ENCODE results near the gene SPATS2L.

Gene SPATS2L

DNA sequence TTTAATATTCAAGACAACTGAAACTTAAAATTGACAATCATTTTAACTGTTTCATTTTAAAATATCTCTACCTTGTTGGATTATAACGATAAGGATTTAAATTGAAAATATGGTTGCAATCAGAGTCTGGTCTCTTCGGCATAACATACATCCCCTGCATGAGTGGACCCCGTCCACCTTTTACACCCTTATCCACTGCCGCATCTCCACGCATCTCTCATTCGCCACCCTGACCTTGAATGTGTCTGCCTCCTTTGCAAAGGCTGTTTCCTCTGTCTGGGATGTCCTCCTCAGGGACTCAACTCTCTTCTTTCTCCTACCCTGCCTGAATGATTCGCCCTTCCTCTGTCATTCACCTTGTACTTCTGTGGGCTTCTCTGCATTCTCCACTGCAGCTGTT is 87.6 kb downstream of the SPATS2L start:
- Histone ChIP-seq H3K9me3 (ENCODE audit: control insufficient read depth in 2 of 2, low read length in 2 of 2) (no peaks in the 10 kb centered on the region), H3K4me1 (ENCODE audit: control insufficient read depth, insufficient read depth, low read length) (no peaks in the 10 kb centered on the region), H3K9ac (ENCODE audit: low read length in 2 of 2) (no peak overlapping the region), H3K27me3 (ENCODE audit: control insufficient read depth in 1 of 2, insufficient read depth in 2 of 2, low read length in 2 of 2) (no peaks in the 10 kb centered on the region), H3K27ac (ENCODE audit: low read length) (no peak overlapping the region), H3K36me3 (ENCODE audit: control insufficient read depth in 2 of 2, insufficient read depth in 2 of 2, low read length in 2 of 2) (peaks cover 11 to 16% of the 10 kb centered on the region in 2 donors), H3K4me3 (ENCODE audit: low read length in 2 of 2) (no peak overlapping the region)

DNA sequence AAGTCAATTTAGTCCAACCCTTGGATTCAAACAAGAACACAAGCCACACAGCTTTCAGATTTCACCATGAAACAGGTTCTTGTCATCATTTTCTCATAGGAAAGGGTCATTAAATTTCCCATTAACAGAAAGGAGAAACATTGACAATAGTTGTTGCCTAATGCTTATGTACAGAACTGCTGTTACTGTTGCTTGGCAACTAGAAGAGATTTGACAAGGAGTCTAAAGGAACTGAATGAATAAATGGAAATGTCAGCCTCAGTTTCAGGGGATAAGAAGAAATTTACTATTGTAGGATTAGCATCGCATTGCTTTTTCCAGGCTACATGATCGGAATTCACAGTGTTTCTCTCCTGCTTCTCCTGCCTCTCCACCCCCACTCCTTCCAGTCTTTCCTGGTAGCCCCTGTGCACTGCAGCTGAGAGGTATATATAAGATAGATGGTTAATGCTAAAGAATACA is 90.3 kb downstream of the SPATS2L start:
- Histone ChIP-seq H3K27me3 (ENCODE audit: control insufficient read depth in 1 of 2, insufficient read depth in 2 of 2, low read length in 2 of 2) (no peaks in the 10 kb centered on the region), H3K36me3 (ENCODE audit: control insufficient read depth in 2 of 2, insufficient read depth in 2 of 2, low read length in 2 of 2) (no peaks in the 10 kb centered on the region), H3K4me1 (ENCODE audit: control insufficient read depth, insufficient read depth, low read length) (no peaks in the 10 kb centered on the region), H3K9me3 (ENCODE audit: control insufficient read depth in 2 of 2, low read length in 2 of 2) (no peaks in the 10 kb centered on the region), H3K9ac (ENCODE audit: low read length in 2 of 2) (no peak overlapping the region), H3K4me3 (ENCODE audit: low read length in 2 of 2) (no peak overlapping the region), H3K27ac (ENCODE audit: low read length) (no peak overlapping the region)

DNA sequence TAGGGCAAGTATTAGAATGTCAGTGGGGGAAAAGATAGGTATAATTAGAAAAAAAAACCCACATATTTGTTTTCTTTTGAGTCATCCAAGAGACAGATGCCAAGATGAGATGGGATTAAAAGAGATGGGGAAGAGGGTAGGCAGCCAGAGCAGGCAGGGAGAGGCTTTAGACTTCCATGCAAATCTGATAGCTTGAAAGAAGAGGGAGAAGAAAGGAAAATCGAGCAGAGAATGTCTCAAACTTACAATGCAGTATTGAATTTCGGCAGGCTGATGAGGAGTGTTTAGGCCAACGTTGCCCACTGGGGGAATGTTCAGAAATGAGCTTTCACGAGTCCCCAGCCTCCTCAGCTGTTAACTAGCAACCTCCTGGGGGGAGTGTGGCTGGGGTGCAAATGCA is 91.3 kb downstream of the SPATS2L start:
- Histone ChIP-seq H3K27me3 (ENCODE audit: control insufficient read depth in 1 of 2, insufficient read depth in 2 of 2, low read length in 2 of 2) (no peaks in the 10 kb centered on the region), H3K27ac (ENCODE audit: low read length) (no peak overlapping the region), H3K9me3 (ENCODE audit: control insufficient read depth in 2 of 2, low read length in 2 of 2) (no peaks in the 10 kb centered on the region), H3K4me3 (ENCODE audit: low read length in 2 of 2) (no peak overlapping the region), H3K36me3 (ENCODE audit: control insufficient read depth in 2 of 2, insufficient read depth in 2 of 2, low read length in 2 of 2) (no peaks in the 10 kb centered on the region), H3K4me1 (ENCODE audit: control insufficient read depth, insufficient read depth, low read length) (no peaks in the 10 kb centered on the region), H3K9ac (ENCODE audit: low read length in 2 of 2) (no peak overlapping the region)

DNA sequence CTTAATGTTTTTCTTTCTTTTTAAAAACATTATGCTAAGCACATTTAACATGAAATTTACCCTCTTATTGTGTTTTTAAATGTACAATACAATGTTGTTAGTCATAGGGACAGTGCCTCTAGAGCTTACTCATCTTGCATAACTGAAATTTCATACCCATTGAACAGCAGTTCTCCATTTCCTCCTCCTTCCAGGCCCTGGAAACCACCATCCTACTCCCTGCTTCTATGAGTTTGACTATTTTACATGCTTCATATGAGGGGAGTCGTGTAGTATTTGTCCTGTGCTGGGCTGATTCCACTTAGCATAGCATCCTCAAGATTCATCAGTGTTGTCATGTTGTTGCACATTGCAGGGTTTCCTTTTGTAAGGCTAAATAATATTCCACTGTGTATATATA is 92.6 kb downstream of the SPATS2L start:
- no peaks in the 10 kb centered on the region for H3K4me1 ChIP-seq (ENCODE audit: control insufficient read depth, insufficient read depth, low read length)

DNA sequence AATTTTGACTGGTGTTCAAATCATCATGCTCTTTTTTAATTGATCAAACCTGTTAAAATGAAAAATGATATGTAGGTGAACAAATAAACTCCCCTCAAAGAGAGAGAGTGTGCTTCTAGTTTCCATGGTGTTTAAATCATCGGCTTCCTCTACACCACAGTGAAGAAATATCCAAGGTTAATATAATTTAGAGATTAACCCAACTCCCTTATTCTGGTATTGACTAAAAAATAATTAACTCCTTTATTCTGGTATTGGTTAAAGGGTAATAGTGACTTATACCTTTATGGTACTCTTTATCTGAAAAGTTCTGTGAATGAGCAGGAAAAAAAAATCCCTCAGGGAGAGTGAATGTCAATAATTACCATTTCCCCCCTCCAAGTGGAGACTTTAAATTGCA is 93.1 kb downstream of the SPATS2L start:
- H3K27me3 ChIP-seq (ENCODE audit: control insufficient read depth in 1 of 2, insufficient read depth in 2 of 2, low read length in 2 of 2), result no peaks in the 10 kb centered on the region
- H3K4me3 ChIP-seq (ENCODE audit: low read length in 2 of 2), result no peak overlapping the region
- no peak overlapping the region for H3K27ac ChIP-seq (ENCODE audit: low read length)
- no peaks in the 10 kb centered on the region for H3K36me3 ChIP-seq (ENCODE audit: control insufficient read depth in 2 of 2, insufficient read depth in 2 of 2, low read length in 2 of 2)
- no peaks in the 10 kb centered on the region for H3K9me3 ChIP-seq (ENCODE audit: control insufficient read depth in 2 of 2, low read length in 2 of 2)
- H3K4me1 ChIP-seq (ENCODE audit: control insufficient read depth, insufficient read depth, low read length), result no peaks in the 10 kb centered on the region
- no peak overlapping the region for H3K9ac ChIP-seq (ENCODE audit: low read length in 2 of 2)

More for the DNA sequence above, 92.6 kb downstream of the SPATS2L start:
- Histone ChIP-seq H3K27me3 (ENCODE audit: control insufficient read depth in 1 of 2, insufficient read depth in 2 of 2, low read length in 2 of 2) (no peaks in the 10 kb centered on the region), H3K9me3 (ENCODE audit: control insufficient read depth in 2 of 2, low read length in 2 of 2) (no peaks in the 10 kb centered on the region), H3K27ac (ENCODE audit: low read length) (no peak overlapping the region), H3K36me3 (ENCODE audit: control insufficient read depth in 2 of 2, insufficient read depth in 2 of 2, low read length in 2 of 2) (no peaks in the 10 kb centered on the region), H3K4me3 (ENCODE audit: low read length in 2 of 2) (no peak overlapping the region), H3K9ac (ENCODE audit: low read length in 2 of 2) (no peak overlapping the region)

DNA sequence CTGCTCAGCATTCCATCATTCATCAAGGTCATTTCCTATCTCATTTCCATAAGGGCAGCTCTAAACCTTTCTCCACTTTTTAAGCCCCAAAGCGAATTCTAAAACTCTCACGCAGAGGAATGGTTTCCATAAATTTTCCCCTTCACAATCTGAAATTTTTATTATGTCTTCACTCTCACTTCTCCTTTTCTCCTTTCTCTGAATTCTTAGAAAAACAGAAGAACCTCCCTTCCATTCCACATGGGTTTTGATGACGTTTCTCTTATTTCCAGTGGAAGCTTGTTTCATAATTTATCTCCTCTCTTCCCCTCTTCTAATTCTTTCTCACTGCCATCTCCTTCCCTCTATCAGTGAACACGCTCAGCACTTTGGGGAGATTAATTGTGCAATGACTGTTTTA is 97.3 kb downstream of the SPATS2L start:
- H3K27me3 ChIP-seq (ENCODE audit: control insufficient read depth in 1 of 2, insufficient read depth in 2 of 2, low read length in 2 of 2), result no peaks in the 10 kb centered on the region
- peaks cover 8% of the 10 kb centered on the region for H3K4me1 ChIP-seq (ENCODE audit: control insufficient read depth, insufficient read depth, low read length)
- H3K9ac ChIP-seq (ENCODE audit: low read length in 2 of 2), result no peak overlapping the region
- H3K36me3 ChIP-seq (ENCODE audit: control insufficient read depth in 2 of 2, insufficient read depth in 2 of 2, low read length in 2 of 2), result no peaks in the 10 kb centered on the region
- H3K9me3 ChIP-seq (ENCODE audit: control insufficient read depth in 2 of 2, low read length in 2 of 2), result no peaks in the 10 kb centered on the region
- no peak overlapping the region for H3K27ac ChIP-seq (ENCODE audit: low read length)
- no peak overlapping the region for H3K4me3 ChIP-seq (ENCODE audit: low read length in 2 of 2)

DNA sequence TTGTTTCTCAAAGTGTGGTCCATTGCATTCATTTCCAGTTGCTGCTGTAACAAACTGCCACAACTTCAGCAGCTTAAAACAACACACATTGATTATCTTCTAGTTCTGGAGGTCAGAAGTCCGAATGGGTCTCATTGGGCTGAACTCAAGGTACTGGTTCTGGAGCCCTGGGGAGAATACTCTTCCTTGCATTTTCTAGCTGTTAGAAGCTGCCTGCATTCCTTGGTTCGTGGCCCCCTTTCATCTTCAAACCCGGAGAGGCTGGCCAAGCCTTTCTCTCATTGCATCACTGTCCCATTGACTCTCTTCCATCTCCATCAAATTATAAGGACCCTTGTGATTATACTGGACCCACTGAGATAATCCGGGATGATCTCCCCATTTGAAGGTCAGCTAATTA is 98.1 kb downstream of the SPATS2L start:
- no peaks in the 10 kb centered on the region for H3K9me3 ChIP-seq (ENCODE audit: control insufficient read depth in 2 of 2, low read length in 2 of 2)
- H3K36me3 ChIP-seq (ENCODE audit: control insufficient read depth in 2 of 2, insufficient read depth in 2 of 2, low read length in 2 of 2), result no peaks in the 10 kb centered on the region
- H3K4me3 ChIP-seq (ENCODE audit: low read length in 2 of 2), result no peak overlapping the region
- H3K27ac ChIP-seq (ENCODE audit: low read length), result no peak overlapping the region
- H3K27me3 ChIP-seq (ENCODE audit: control insufficient read depth in 1 of 2, insufficient read depth in 2 of 2, low read length in 2 of 2), result no peaks in the 10 kb centered on the region
- H3K9ac ChIP-seq (ENCODE audit: low read length in 2 of 2), result no peak overlapping the region
- H3K4me1 ChIP-seq (ENCODE audit: control insufficient read depth, insufficient read depth, low read length), result peaks cover 8% of the 10 kb centered on the region

DNA sequence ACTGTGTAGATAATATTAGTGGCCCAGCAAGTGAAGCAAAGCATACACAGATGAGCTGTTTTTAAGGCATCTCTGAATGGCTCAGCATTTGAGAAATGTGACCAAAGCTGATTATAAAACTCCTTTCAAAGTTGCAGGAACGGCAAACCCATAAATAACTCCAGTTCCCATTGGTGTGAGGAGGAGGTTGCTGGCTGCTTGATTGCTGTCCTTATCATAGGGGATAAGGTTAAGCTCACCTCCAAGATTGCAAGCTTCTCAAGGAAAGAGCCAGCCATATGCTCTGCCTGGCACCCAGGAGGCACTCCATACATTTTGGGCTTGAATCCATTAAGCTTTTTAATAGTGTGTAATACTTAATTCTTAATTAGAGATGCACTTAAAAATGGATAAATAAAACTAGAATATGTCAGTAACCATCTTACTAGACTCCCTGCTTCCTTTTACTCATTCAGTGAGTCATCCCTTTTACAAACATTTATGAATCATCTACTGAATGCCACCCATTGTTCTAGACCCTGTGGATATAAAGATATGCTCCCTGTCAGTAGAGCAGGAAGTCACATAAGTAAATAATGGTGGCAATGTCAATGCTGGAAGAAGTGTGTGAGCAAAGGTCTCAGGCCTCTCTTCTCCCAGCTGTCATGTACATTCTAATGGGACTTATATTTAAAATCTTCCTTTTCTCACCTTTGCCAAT is 99.3 kb downstream of the SPATS2L start:
- Histone ChIP-seq H3K27me3 (ENCODE audit: control insufficient read depth in 1 of 2, insufficient read depth in 2 of 2, low read length in 2 of 2) (no peaks in the 10 kb centered on the region), H3K4me1 (ENCODE audit: control insufficient read depth, insufficient read depth, low read length) (peaks cover 8% of the 10 kb centered on the region), H3K36me3 (ENCODE audit: control insufficient read depth in 2 of 2, insufficient read depth in 2 of 2, low read length in 2 of 2) (no peaks in the 10 kb centered on the region), H3K27ac (ENCODE audit: low read length) (no peak overlapping the region), H3K9ac (ENCODE audit: low read length in 2 of 2) (no peak overlapping the region), H3K4me3 (ENCODE audit: low read length in 2 of 2) (no peak overlapping the region), H3K9me3 (ENCODE audit: control insufficient read depth in 2 of 2, low read length in 2 of 2) (no peaks in the 10 kb centered on the region)

DNA sequence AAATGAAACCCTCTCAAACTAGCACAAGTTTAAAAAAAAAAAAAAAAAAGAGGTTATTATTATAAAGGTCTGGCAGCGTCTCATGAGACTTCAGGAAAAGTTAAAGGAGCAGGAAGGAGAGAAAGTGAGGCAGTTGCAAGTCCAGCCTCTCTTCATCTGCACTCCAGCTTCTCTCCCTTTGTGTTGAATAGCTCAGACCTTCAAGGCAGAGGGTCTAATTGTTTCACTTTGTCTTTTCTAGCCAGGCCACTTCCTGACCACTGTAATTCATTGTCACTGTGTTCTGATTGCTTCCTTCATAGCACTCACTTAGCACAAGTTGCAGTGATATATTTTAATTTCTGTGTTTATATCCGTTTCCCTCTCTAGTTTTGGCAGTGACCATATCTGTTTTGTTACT is 99.9 kb downstream of the SPATS2L start:
- H3K9me3 ChIP-seq (ENCODE audit: control insufficient read depth in 2 of 2, low read length in 2 of 2), result no peaks in the 10 kb centered on the region
- H3K27me3 ChIP-seq (ENCODE audit: control insufficient read depth in 1 of 2, insufficient read depth in 2 of 2, low read length in 2 of 2), result no peaks in the 10 kb centered on the region
- H3K36me3 ChIP-seq (ENCODE audit: control insufficient read depth in 2 of 2, insufficient read depth in 2 of 2, low read length in 2 of 2), result no peaks in the 10 kb centered on the region
- no peak overlapping the region for H3K4me3 ChIP-seq (ENCODE audit: low read length in 2 of 2)
- H3K27ac ChIP-seq (ENCODE audit: low read length), result no peak overlapping the region
- peaks cover 8% of the 10 kb centered on the region for H3K4me1 ChIP-seq (ENCODE audit: control insufficient read depth, insufficient read depth, low read length)
- H3K9ac ChIP-seq (ENCODE audit: low read length in 2 of 2), result no peak overlapping the region

DNA sequence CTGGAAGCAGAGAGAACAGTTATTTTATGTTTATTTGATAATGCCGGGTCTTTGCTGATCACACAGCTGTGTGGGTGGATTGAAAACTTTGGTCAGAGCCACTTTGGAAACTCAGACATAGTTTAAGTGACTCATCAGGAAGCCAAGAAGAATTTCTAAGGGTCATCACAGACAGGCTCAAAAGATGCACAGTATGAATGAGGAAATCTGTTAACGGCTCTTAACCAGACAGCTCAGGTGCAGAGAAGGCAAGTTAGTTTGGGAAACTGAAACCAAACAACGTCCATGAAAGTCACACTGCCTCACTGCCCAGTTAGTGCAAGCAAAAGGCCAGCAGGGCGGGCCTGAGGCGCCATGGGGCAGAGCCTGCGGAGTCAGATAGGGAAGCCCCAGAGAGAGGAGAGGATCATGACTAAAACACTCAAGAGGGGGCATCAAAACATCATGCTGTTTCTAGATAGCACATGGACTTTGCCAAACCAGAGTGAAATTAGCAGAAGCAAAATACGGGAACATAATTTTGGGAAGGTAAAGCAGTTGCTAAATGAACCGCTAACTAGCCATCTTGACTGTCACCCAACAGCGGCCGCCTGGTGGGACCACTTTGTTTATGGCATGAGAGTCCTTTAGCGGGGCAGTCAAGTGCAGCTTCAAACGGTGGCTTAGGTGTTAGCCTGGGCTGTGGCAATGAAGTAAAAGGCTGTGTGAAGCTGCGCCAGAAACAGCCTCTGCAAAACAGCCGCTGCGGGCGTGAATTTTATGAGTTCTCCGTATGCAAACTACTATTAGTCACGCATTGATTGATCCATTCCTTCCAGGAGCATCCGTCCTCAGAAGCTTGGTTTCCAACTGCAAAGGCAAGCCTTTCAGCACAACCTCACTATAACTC is 102.2 kb downstream of the SPATS2L start:
- H3K36me3 ChIP-seq (ENCODE audit: control insufficient read depth in 2 of 2, insufficient read depth in 2 of 2, low read length in 2 of 2), result no peaks in the 10 kb centered on the region
- H3K9me3 ChIP-seq (ENCODE audit: control insufficient read depth in 2 of 2, low read length in 2 of 2), result no peaks in the 10 kb centered on the region
- H3K4me1 ChIP-seq (ENCODE audit: control insufficient read depth, insufficient read depth, low read length), result peaks cover 8% of the 10 kb centered on the region
- H3K27ac ChIP-seq (ENCODE audit: low read length), result no peak overlapping the region
- no peaks in the 10 kb centered on the region for H3K27me3 ChIP-seq (ENCODE audit: control insufficient read depth in 1 of 2, insufficient read depth in 2 of 2, low read length in 2 of 2)
- H3K9ac ChIP-seq (ENCODE audit: low read length in 2 of 2), result no peak overlapping the region
- no peak overlapping the region for H3K4me3 ChIP-seq (ENCODE audit: low read length in 2 of 2)

DNA sequence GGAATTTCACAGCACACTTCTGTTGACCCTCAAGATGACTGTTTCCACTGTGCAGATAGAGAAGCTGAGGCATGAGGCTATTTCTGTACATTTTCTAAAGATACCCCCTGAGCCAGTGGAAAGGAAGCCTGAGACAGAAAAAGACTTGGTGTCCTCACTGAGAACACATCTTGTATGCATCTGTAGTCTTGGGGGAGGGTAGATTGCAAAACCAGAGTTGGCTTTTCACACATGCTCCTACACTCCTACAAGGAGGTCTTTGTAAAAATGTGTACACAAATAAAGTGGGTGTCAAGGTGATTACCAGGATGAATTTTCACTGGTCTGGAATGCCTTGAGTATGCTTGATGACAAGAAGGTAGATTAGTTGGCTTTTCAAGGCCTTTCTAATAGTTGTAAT is 105.3 kb downstream of the SPATS2L start:
- Histone ChIP-seq H3K4me1 (ENCODE audit: control insufficient read depth, insufficient read depth, low read length) (peaks cover 8% of the 10 kb centered on the region), H3K27me3 (ENCODE audit: control insufficient read depth in 1 of 2, insufficient read depth in 2 of 2, low read length in 2 of 2) (no peaks in the 10 kb centered on the region), H3K9me3 (ENCODE audit: control insufficient read depth in 2 of 2, low read length in 2 of 2) (no peaks in the 10 kb centered on the region), H3K9ac (ENCODE audit: low read length in 2 of 2) (no peak overlapping the region), H3K4me3 (ENCODE audit: low read length in 2 of 2) (no peak overlapping the region), H3K36me3 (ENCODE audit: control insufficient read depth in 2 of 2, insufficient read depth in 2 of 2, low read length in 2 of 2) (no peaks in the 10 kb centered on the region), H3K27ac (ENCODE audit: low read length) (no peak overlapping the region)

Measured in stomach smooth muscle (tissue), 2 donors.